ENCODE measurements around the gene PTPRT. TPM values are rescaled to one million over a fixed set of nuclear protein-coding genes. Genes with fewer than 3 reads are reported as not detected.

PTPRT gene
- polyA plus RNA-seq, 1 of the 3 experiments (the other 2 are of a cell fraction): not detected

GRCh38 chr20:42907730-42908129, 282.0 kb downstream of the PTPRT start:
- H3K27me3 ChIP-seq (ENCODE audit: insufficient read depth): no peaks in the 10 kb centered on the region
- TF ChIP-seq GATA2 (CRISPR knock-in tag; IDR thresholded peaks at IDR 0.05) (no peak), PBX3 (IDR thresholded peaks at IDR 0.05) (no peak), RAD21 (IDR thresholded peaks at IDR 0.05; ENCODE audit: low read length) (no peak), RFX5 (IDR thresholded peaks at IDR 0.05; ENCODE audit: low read length) (no peak), FOXJ3 (CRISPR knock-in tag; IDR thresholded peaks at IDR 0.05) (no peak), TCF12 (IDR thresholded peaks at IDR 0.05) (no peak), FOSL2 (IDR thresholded peaks at IDR 0.05; ENCODE audit: borderline replicate concordance, low read depth) (no peak), NRF1 (IDR thresholded peaks at IDR 0.05; ENCODE audit: low read depth, low read length) (no peak), EP300 (IDR thresholded peaks at IDR 0.05; ENCODE audit: borderline replicate concordance in 1 of 2, low read depth in 1 of 2, low read length in 1 of 2) (no peak), REST (IDR thresholded peaks at IDR 0.05; ENCODE audit: low read depth, low read length) (no peak), CTCF (IDR thresholded peaks at IDR 0.05) (no peak)
- TF ChIP-seq, protein P1, sequence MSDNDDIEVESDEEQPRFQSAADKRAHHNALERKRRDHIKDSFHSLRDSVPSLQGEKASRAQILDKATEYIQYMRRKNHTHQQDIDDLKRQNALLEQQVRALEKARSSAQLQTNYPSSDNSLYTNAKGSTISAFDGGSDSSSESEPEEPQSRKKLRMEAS (IDR thresholded peaks at IDR 0.05; ENCODE audit: low read depth): no peak
- TF ChIP-seq, protein P2, sequence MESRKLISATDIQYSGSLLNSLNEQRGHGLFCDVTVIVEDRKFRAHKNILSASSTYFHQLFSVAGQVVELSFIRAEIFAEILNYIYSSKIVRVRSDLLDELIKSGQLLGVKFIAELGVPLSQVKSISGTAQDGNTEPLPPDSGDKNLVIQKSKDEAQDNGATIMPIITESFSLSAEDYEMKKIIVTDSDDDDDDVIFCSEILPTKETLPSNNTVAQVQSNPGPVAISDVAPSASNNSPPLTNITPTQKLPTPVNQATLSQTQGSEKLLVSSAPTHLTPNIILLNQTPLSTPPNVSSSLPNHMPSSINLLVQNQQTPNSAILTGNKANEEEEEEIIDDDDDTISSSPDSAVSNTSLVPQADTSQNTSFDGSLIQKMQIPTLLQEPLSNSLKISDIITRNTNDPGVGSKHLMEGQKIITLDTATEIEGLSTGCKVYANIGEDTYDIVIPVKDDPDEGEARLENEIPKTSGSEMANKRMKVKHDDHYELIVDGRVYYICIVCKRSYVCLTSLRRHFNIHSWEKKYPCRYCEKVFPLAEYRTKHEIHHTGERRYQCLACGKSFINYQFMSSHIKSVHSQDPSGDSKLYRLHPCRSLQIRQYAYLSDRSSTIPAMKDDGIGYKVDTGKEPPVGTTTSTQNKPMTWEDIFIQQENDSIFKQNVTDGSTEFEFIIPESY (IDR thresholded peaks at IDR 0.05; ENCODE audit: borderline replicate concordance, low read depth): no peak
- no peak overlapping the region for H2AFZ ChIP-seq (ENCODE audit: low read depth)
- H3K4me2 ChIP-seq: no peak overlapping the region
- no peaks in the 10 kb centered on the region for H4K20me1 ChIP-seq (ENCODE audit: insufficient read depth)
- no peaks in the 10 kb centered on the region for H3K9me2 ChIP-seq
- H3K9me3 ChIP-seq: no peaks in the 10 kb centered on the region
- DNase-seq: no peak
- CTCF ChIA-PET: no interaction called here
- H3F3A ChIP-seq (replicated peaks; ENCODE audit: insufficient read depth): no peaks in the 10 kb centered on the region
- no peaks in the 10 kb centered on the region for H3K36me3 ChIP-seq (replicated peaks in 1 of 2; ENCODE audit: control insufficient read depth in 1 of 2, insufficient read depth in 2 of 2, low read length in 1 of 2)
- no peak overlapping the region for H3K27ac ChIP-seq (ENCODE audit: low read depth in 2 of 2, low read length in 1 of 2)
- H3K9ac ChIP-seq: no peak overlapping the region
- H3K4me3 ChIP-seq (ENCODE audit: low read depth in 2 of 2, low read length in 1 of 2): no peak overlapping the region
- WGBS (ENCODE audit: low lambda C conversion rate): 9% methylated on average over 2 of the region's 3 CpGs
- H3K4me1 ChIP-seq (ENCODE audit: control insufficient read depth in 1 of 2, insufficient read depth in 2 of 2, low read depth in 1 of 2, low read length in 1 of 2): no peaks in the 10 kb centered on the region
- H3K79me2 ChIP-seq (ENCODE audit: insufficient read depth): no peaks in the 10 kb centered on the region
- POLR2A ChIA-PET: no interaction called here

All from SK-N-SH (cell line).